Measurements from ENCODE around the gene PDE6C.

DNA sequence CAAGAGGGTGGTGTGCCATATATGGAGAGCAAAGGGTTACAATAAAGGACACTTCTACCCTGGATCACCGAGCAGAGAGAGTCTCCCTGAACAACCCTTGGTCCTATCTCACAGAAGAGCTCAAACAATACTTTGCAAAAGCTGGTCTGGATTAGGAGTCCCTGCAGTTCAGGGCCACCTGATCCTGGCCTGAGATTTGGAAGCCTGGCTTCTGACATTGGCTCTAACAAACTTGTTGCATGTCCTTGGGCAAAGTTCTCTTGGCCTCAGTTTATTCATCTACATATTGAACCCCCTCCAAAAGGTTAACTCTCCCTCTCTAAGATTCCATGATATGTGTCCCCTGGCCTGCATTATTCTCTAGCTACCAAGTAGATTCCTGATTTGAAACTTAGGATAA is 13.0 kb upstream of the PDE6C start:
- TF ChIP-seq, protein P1, sequence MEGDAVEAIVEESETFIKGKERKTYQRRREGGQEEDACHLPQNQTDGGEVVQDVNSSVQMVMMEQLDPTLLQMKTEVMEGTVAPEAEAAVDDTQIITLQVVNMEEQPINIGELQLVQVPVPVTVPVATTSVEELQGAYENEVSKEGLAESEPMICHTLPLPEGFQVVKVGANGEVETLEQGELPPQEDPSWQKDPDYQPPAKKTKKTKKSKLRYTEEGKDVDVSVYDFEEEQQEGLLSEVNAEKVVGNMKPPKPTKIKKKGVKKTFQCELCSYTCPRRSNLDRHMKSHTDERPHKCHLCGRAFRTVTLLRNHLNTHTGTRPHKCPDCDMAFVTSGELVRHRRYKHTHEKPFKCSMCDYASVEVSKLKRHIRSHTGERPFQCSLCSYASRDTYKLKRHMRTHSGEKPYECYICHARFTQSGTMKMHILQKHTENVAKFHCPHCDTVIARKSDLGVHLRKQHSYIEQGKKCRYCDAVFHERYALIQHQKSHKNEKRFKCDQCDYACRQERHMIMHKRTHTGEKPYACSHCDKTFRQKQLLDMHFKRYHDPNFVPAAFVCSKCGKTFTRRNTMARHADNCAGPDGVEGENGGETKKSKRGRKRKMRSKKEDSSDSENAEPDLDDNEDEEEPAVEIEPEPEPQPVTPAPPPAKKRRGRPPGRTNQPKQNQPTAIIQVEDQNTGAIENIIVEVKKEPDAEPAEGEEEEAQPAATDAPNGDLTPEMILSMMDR (conservative IDR thresholded peaks at IDR 0.05; ENCODE audit: low read depth, low read length): no peak
- TF ChIP-seq RAD21 (IDR thresholded peaks at IDR 0.05; ENCODE audit: low read length): no peak
- no peak for TF ChIP-seq POLR2A (IDR thresholded peaks at IDR 0.05; ENCODE audit: low read depth, low read length)
- no peak for TF ChIP-seq SMC3 (IDR thresholded peaks at IDR 0.05; ENCODE audit: low read depth, low read length)
- TF ChIP-seq RFX5 (IDR thresholded peaks at IDR 0.05; ENCODE audit: low read depth, low read length): no peak
- TF ChIP-seq MXI1 (IDR thresholded peaks at IDR 0.05; ENCODE audit: borderline replicate concordance, low read depth, low read length): no peak
- TF ChIP-seq, protein P2, sequence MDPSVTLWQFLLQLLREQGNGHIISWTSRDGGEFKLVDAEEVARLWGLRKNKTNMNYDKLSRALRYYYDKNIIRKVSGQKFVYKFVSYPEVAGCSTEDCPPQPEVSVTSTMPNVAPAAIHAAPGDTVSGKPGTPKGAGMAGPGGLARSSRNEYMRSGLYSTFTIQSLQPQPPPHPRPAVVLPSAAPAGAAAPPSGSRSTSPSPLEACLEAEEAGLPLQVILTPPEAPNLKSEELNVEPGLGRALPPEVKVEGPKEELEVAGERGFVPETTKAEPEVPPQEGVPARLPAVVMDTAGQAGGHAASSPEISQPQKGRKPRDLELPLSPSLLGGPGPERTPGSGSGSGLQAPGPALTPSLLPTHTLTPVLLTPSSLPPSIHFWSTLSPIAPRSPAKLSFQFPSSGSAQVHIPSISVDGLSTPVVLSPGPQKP (IDR thresholded peaks at IDR 0.05; ENCODE audit: borderline replicate concordance, low read depth, low read length): no peak
- no peak for TF ChIP-seq FOS (IDR thresholded peaks at IDR 0.05; ENCODE audit: low read depth, low read length)
- TF ChIP-seq RCOR1 (IDR thresholded peaks at IDR 0.05; ENCODE audit: insufficient replicate concordance, low read length): no peak
- TF ChIP-seq, protein P3, sequence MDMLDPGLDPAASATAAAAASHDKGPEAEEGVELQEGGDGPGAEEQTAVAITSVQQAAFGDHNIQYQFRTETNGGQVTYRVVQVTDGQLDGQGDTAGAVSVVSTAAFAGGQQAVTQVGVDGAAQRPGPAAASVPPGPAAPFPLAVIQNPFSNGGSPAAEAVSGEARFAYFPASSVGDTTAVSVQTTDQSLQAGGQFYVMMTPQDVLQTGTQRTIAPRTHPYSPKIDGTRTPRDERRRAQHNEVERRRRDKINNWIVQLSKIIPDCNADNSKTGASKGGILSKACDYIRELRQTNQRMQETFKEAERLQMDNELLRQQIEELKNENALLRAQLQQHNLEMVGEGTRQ (IDR thresholded peaks at IDR 0.05; ENCODE audit: low read depth, low read length): no peak
- TF ChIP-seq CHD1 (IDR thresholded peaks at IDR 0.05; ENCODE audit: low read depth, low read length): no peak
- no peak for TF ChIP-seq CEBPB (IDR thresholded peaks at IDR 0.05; ENCODE audit: low read depth, low read length)
